ENCODE results near the gene HIBADH.

GRCh38 chr7:27693794-27694193, 31.1 kb upstream of the HIBADH start:
- TF ChIP-seq CTCF (conservative IDR thresholded peaks at IDR 0.05; ENCODE audit: low read length) (no peak), EZH2phosphoT487 (IDR thresholded peaks at IDR 0.05; ENCODE audit: borderline replicate concordance, low read depth, low read length) (no peak)
